GM19452 (cell line): Measurements from ENCODE around the gene ZNF324B.
"Not testable (repeated sequence)": the region's sequence is repeated elsewhere in the genome, so short reads cannot be mapped to it uniquely, and the experiment has no call there.

Experiments used
- ATAC-seq: cut with Tn5 transposase; IDR thresholded peaks from one replicate; pipeline ENCODE4 v1.9.1; 2021; ENCODE audit not compliant: unreplicated experiment

Gene ZNF324B

DNA sequence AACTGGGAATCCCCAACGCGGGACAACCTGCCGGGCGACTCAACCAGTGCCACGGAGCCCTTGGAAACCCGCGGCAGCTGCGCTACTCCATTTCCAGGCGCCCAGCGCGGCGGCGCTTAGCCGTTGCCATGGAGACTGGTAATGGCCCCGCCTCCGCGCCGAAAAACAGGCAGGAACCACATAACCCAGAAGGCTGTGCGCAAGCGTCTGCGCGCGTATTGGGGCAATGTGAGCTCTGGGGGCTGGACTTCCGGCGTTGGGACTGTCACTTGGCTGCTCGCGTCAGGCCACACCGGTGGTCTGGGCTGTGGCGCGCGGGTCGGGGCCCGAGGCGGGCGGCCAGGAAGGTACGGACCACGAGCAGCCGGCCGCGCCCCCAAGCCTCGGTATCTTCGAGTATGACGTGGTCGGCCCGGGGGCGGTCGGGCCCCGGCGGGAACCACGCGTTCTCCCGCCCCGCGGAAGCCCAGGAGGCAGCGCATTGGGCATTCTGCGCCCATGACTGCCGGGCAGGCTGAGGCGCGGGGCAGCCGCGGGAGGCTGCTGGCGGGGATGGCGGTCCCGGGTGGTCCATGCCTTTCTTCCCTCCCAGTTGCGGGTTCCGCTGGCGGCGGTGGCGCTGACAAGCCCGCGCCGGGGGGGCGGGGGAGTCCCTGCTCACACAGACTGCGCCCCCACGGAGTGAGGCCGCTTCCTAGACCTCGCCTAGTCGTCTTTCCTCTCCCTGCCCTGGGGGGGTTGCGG lies at the start of gene ZNF324B:
ZNF324B (plus strand) TSS at position 265 of the 744 bp plus-strand sequence. CDS start 2,080 bp downstream, outside the sequence.
- peak; percentile 96 for ATAC-seq

DNA sequence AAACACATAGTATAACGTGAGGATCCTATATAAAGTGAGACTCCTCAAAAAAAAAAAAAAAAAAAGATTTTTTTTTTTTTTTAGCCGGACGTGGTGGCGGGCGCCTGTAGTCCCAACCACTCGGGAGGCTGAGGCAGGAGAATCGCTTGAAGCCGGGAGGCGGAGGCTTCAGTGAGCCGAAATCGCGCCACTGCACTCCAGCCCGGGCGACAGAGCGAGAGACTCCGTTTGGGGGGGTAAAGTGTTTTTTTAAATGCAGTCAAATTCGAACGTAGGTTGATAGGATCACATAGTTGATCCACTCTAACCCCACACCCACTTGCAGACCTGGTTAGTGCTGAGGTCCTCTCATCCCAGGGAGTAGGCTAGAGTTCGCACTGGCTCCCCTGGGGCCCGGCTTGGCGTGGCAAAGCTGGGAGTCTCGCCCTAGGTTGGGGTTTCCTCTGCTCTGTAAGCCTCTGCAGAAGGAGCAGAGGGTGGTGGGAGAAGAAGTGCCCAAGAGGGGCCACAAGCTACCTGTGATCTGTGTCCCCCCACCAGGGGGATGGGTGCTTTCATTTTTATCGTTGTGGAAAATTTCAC lies 49.5 kb upstream of the ZNF324B start:
- ATAC-seq = no peak

DNA sequence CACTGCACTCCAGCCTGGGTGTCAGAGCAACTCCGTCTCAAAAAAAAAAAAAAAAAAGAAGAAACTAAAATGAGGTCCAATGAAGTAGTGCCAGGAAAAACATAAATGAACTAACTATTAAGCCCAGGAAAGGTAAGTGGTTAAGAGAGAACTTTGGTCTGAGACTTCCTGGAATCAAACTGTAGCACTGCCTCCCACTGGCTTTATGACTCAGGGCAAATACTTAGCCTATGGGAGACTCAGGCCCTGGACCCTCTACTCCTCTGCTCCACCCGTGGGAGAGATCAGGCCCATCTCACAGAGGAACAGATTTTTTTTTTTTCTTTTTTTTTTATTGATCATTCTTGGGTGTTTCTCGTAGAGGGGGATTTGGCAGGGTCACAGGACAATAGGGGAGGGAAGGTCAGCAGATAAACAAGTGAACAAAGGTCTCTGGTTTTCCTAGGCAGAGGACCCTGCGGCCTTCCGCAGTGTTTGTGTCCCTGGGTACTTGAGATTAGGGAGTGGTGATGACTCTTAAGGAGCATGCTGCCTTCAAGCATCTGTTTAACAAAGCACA lies 47.4 kb upstream of the ZNF324B start:
- ATAC-seq = not testable (repeated sequence)

DNA sequence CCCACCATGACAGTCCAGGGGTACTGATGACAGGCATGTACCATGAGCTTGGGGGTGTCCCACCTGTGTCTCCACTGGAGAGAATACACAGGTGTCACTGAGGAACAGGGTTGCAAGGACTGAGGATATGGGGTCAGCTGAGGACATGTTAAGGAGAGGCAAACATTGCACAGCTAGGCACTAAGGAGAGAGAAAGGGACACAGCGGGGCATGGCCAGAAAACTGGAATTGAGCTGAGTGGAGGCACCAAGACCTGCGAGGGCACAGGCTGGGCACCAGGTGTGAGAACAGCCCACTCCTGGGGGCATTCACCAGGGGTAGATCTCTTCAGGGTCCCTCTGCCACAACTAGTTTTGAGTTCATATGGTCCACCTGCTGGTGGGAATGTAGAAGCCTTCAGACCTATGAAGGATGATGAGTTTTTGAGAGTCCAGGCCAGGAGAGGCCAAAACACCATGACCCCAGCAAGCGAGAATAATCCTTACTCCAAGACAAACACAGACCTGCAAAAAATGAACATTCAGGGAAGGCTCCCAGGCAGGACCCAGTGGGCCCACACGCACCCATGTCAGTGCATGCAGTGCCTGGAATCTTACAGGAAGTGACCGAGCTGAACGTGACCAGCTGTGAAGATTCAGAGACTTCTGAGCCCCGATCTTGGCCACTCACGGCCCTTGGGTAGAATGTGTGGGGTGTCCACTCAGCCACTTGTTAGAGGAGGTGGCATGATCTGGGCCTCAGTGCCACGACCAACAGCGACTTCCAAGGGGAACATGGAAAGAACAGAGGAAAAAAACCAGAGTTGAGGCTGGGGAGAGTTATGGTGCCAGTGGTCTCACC lies 44.4 kb upstream of the ZNF324B start:
- ATAC-seq = no peak

- ATAC-seq = no peak
Measured at GRCh38 chr19:58407658-58408151, 43.7 kb upstream of the ZNF324B start.

- peak; percentile 93 for ATAC-seq
Measured at GRCh38 chr19:58408152-58409009, 43.0 kb upstream of the ZNF324B start, which contains the start of gene ZNF584. Gene ZNF584 (plus strand): TSS chr19:58408649. CDS start chr19:58409148, 499 bp downstream.

- ATAC-seq = no peak
Measured at GRCh38 chr19:58409010-58409790, 42.2 kb upstream of the ZNF324B start.

DNA sequence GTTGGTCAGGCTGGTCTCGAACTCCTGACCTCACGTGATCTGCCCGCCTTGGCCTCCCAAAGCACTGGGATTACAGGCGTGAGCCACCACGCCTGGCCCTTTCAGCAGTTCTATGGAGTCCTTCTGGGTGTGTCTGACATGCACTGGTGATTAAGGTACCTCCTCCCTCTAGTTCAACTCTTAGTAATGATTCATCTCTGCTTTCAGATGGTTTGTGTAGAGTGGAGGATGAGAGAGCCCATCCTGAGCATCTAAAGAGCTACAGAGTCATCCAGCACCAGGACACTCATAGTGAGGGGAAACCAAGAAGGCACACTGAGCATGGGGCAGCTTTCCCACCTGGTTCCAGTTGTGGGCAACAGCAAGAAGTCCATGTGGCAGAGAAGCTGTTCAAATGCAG lies 34.8 kb upstream of the ZNF324B start:
- no peak for ATAC-seq

DNA sequence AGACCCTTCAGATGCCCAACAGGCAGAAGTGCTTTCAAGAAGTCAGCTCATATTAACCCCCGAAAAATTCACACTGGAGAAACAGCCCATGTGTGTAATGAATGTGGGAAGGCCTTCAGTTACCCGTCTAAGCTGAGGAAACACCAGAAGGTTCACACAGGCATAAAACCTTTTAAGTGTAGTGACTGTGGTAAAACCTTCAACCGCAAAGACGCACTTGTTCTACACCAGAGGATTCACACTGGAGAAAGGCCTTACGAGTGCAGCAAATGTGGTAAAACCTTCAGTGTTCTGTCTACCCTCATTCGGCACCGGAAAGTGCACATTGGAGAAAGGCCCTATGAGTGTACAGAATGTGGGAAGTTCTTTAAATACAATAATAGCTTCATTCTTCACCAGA lies 34.4 kb upstream of the ZNF324B start:
- ATAC-seq = no peak

DNA sequence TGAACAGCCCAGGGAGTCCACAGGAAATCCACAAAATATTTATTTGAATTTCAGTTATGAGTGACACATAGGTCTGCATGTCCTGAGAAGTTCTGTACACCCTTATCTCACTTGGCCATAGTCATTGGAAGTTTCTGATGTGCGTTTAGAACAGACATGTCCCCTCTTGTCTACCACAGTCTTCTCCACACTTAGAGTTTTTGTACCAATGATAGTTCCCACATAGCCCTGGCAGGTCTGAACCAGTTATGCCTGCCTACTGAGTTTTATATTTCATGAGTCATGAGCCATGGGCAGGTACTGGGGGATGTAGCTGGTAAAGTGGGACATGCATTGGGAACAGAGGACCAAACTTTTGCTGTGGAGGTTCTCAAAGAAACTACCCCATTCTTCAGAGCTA lies 22.8 kb upstream of the ZNF324B start:
- ATAC-seq = no peak

DNA sequence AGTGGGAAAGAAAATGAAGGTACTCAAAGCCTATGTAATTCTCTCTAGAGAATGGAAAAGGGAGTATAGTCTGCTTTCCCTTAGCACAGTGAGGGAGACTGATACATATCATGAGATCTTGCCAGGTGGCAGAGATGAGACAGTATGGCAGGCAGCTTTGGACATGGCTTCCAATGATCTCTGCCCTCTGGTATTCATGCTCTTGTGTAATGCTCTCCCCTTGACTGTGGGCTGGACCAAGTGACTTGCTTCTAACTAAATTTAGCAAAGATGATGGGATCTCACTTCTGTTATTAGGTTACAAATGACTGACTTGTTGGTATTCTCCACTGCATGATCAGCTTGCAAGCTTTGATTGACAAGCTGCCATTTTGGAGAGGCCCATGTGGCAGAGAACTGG lies 21.7 kb upstream of the ZNF324B start:
- ATAC-seq = no peak

DNA sequence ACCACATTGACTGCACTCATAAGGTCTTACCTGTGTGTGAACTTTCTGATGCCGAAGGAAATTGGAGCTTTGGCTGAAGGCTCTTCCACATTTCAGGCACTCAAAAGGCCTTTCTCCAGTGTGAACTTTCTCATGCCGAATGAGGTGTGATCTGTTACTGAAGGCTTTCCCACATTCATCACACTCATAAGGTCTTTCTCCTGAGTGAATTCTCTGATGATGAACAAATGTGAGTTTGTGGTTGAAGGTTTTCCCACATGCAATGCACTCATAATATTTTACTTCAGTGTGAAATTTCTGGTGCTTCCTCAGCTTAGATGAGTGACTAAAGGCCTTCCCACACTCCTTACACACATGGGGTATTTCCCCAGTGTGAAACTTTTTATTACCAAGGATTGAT lies 17.2 kb upstream of the ZNF324B start:
- ATAC-seq = no peak

- ATAC-seq = peak; percentile 94
Measured at GRCh38 chr19:58439576-58440554, 11.6 kb upstream of the ZNF324B start, which contains the start of gene ZNF132. Gene ZNF132 (minus strand): TSS chr19:58440153. CDS start chr19:58439821, 332 bp downstream.

- no peak for ATAC-seq
Measured at GRCh38 chr19:58440556-58440955, 10.9 kb upstream of the ZNF324B start.

- ATAC-seq = not testable (repeated sequence)
Measured at GRCh38 chr19:58442986-58443385, 8.4 kb upstream of the ZNF324B start.

DNA sequence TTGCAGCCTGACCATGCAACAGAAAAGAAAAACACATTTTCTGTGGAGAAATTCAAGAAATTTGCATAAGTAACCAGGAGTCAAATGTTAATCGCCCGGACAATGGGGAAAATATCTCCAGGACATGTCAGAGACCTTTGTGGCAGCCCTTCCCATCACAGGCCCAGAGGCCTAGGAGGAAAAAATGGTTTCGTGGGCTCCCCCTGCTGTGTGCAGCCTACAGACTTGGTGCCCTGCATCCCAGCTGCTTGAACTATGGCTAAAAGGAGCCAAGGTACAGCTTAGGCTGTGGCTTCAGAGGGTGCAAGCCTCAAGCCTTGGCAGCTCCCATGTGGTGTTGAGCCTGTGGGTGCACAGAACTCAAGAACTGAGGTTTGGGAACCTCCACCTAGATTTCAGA lies 2.6 kb upstream of the ZNF324B start:
- ATAC-seq = not testable (repeated sequence)

DNA sequence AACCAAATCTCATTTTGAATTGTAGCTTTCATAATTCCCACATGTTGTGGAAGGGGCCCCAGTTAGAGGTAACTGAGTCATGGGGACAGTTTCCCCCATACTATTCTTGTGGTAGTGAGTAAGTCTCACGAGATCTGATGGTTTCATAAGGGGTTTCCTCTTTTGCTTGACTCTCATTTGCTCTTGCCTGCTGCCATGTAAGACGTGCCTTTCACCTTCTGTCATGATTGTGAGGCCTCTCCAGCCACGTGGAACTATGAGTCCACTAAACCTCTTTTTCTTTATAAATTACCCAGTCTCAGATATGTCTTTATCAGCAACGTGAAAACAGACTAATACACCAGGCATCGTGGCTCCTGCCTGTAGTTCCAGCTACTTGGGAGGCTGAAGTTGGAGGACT lies 1.4 kb upstream of the ZNF324B start:
- ATAC-seq = not testable (repeated sequence)

- ATAC-seq = no peak
Measured at GRCh38 chr19:58450856-58451357, 515 bp upstream of the ZNF324B start.
